GM21723 (cell line): ENCODE measurements around the gene RBP7.
A peak's percentile ranks its signal among the peaks of the same experiment; 100 is the strongest.
"Not testable (repeated sequence)": the region's sequence is repeated elsewhere in the genome, so short reads cannot be mapped to it uniquely, and the experiment has no call there.

Experiments
- ATAC-seq: cut with Tn5 transposase; IDR thresholded peaks from one replicate; pipeline ENCODE4 v1.9.1; 2021; ENCODE audit warnings: mild to moderate bottlenecking, moderate library complexity; ENCODE audit not compliant: unreplicated experiment

The RBP7 gene

GRCh38 chr1:10028956-10029500, 32.0 kb downstream of the RBP7 start:
- not testable (repeated sequence) for ATAC-seq

GRCh38 chr1:10031461-10031860, 34.4 kb downstream of the RBP7 start:
- ATAC-seq: no peak

GRCh38 chr1:10032590-10033358, 35.7 kb downstream of the RBP7 start, which contains the start of gene UBE4B:
Gene UBE4B, plus strand, starts transcription at chr1:10032958. Its CDS starts 713 bp downstream, at chr1:10033671.
- peak; percentile 91 for ATAC-seq

DNA sequence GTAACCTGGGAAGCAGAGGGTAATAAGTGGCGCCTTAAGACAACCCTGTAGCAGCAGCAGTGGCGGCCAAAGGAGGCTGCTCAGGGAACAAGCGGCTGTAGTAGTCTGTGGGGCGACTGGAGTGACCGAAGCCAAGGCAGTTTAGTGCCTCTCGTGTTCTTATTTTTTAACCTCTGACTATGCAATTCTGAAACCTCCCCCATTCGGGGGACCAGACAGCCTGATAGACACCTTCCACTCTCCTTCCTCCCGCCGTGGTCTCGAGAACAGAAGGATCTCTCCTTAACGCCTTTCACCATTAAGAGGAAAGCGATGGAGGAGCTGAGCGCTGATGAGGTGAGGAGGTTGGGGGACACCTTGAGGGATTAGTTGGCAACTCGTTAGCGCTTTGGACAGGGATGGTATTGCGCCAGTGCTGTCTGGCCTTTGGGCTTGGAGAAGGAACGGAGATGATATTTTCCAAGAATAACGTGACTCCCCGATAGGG, 36.4 kb downstream of the RBP7 start:
- ATAC-seq: peak; percentile 27

DNA sequence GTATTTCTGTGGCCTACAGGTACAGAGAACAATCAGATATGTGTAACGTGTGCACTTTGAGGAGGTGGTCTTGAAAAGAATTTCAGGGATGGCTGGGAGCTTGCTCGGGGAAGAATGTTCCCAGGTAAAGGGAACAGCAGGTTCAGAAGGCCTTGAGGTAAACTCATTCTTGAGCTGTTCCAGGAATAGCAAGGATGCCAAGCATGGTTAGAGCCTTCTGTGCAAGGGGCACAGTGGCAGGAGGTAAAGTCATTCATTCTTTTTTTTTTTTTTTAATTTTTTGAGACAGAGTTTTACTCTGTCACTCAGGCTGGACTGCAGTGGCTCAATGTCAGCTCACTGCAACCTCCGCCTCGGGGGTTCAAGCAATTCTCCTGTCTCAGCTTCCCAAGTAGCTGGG, 45.7 kb downstream of the RBP7 start:
- no peak for ATAC-seq

- no peak for ATAC-seq
Measured at GRCh38 chr1:10045480-10046355, 48.7 kb downstream of the RBP7 start.

GRCh38 chr1:10046356-10047085, 49.5 kb downstream of the RBP7 start:
- ATAC-seq: no peak

DNA sequence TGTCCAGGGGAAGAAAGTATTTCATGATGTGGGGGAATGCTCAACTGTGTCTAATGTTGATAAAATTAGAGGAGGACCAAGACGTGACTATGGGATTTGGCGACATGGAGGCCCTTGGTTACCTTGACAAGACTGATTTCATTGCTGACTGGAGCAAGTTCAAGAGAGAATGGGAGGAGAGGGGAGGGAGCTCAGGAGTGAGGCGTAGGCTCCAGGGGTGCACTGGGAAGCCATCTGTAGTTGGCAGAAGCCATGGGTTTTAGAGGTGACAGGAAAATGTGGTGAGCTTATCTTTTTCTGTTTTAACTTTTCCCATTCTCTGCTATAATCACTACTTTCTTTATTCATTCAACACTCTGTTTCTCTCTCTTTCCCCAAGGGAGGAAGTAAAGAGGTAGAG, 51.6 kb downstream of the RBP7 start:
- ATAC-seq: no peak

DNA sequence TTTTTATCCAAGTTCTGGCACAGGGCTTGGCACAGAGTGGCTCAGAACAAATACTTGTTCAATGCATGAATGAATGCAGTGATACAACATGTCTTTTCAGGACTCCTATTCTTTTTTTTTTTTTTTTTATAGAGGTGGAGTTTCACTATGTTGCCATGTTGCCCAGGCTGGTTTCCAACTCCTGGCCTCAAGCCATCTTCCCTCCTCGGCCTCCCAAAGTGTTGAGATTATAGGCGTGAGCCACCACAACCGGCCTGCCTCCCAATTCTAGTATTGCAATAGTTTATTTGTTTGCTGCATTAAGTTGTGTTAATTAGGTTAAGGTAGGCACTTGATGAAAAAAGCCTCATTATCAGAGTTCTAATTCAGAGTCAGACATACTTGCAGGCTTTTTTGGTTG, 53.6 kb downstream of the RBP7 start:
- ATAC-seq: no peak

GRCh38 chr1:10051656-10052055, 54.6 kb downstream of the RBP7 start:
- no peak for ATAC-seq

GRCh38 chr1:10052347-10052746, 55.3 kb downstream of the RBP7 start:
- no peak for ATAC-seq

DNA sequence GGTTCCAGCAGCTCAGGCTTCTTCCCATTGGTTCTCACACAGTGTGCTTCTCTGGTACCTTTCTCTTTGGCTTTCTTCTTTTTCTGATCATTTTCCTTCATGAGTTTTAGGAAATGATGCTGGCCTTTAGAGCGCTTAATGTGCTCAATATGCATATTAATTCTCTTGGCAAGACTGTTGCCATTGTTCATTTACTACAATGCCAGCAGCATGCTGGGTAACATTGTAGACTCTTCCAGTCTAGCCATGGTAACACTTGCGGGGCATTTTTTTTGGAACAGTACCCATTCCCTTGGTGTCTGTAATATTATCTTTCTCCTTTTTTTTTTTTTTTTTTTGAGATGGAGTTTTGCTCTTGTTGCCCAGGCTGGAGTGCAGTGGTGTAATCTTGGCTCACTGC, 57.4 kb downstream of the RBP7 start:
- no peak for ATAC-seq

DNA sequence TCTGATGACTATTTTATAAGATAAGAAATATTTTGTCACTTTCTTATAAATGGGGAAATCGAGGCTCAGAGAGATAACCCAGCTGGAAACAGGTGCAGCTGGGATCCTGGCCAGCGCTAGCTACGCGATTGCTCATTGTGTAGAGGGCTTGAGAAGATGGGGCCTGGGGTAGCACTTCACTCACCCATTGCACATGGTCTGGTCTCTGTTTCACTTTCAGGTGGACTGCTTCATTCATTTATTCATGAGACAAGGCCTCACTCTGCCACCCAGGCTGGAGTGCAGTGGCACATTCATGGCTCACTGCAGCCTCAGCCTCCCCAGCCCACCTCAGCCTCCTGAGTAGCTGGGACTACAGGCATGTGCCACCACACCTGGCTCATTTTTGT, 59.6 kb downstream of the RBP7 start:
- no peak for ATAC-seq

DNA sequence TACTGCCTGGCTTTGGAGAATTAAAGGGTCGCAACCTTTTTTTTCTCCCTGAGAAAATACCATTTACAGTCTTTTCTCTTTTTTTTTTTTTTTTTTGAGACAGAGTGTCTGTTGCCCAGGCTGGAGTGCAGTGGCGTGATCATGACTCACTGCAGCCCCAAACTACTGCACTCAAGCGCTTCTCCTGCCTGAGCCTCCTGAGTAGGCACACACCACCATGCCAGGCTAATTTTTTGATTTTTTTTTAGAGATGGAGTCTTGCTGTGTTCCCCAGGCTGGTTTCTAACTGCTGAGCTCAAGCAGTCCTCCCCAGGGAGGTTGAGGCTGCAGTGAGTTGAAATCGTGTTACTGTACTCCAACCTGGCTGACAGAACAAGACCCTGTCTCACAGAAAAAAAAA, 60.3 kb downstream of the RBP7 start:
- ATAC-seq: no peak

GRCh38 chr1:10057796-10058195, 60.8 kb downstream of the RBP7 start:
- ATAC-seq: no peak

- no peak for ATAC-seq
Measured at GRCh38 chr1:10059342-10059718, 62.3 kb downstream of the RBP7 start.

DNA sequence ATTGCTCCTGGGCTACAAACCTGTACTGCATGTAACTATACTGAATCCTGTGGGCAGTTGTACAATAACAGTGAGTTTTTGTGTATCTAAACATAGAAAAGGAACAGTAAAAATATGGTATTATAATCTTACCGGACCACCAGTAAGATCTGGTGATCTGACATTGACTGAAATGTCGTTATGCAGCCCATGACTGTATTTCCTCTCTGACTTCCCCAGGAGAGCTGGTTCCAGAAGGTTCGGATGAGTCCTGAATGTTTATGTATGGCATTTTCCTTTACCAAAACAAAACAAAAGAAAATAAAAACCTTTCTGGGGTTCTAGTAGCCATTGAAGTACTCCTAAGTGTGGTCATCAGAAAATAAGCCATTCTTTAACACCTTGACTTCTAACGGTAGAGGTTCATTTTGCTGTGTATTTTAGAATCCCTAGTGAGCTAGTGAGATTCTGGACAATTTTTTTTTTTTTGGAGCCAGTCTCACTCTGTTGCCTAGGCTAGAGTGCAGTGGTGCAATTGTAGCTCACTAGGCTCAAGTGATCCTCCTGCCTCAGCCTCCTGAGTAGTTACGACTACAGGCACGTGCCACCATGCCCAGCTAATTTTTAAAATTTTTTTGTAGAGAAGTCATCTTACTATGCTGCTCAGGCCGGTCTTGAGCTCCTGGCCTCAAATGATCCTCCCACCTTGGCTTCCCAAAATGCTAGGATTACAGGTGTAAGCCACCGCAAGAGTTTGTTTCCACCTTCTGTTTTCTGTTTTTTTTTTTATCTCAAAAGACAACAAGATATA, 63.5 kb downstream of the RBP7 start:
- ATAC-seq: no peak

DNA sequence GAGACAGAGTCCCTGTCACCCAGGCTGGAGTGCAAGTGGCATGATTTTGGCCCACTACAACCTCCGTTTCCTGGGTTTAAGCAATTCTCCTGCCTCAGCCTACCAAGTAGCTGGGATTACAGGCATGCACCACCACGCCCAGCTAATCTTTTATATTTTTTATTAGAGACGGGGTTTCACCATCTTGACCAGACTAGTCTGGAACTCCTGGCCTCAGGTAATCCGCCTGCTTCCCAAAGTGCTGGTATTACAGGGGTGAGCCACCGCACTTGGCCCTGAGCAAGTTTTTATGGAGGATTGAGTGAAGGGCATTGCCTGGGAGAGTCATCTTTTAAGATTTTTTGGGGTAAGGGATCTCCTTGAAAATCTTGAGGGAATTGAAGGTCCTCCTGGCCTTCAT, 64.2 kb downstream of the RBP7 start:
- no peak for ATAC-seq

- no peak for ATAC-seq
Measured at GRCh38 chr1:10063878-10064277, 66.8 kb downstream of the RBP7 start.
